Osteoblast (primary cell): ENCODE results near the gene FBXW9. TPM values are rescaled to one million over a fixed set of nuclear protein-coding genes. Genes with fewer than 3 reads are reported as not detected.
"Not testable (repeated sequence)": the region's sequence is repeated elsewhere in the genome, so short reads cannot be mapped to it uniquely, and the experiment has no call there.

Experiments
- DNase-seq: peaks from one replicate; pipeline ENCODE4 v3.0.0; 2011; ENCODE audit warnings: low spot score, mixed read lengths; ENCODE audit not compliant: insufficient read length; ENCODE audit errors: missing footprints
- H2AFZ ChIP-seq: 2 replicates; pipeline ENCODE4 v1.6.0; 2011; ENCODE audit warnings: mild to moderate bottlenecking, low read length
- H3K27ac ChIP-seq: 2 replicates; pipeline ENCODE4 v1.5.1; 2011; ENCODE audit warnings: mild to moderate bottlenecking, low read depth, low read length, moderate library complexity
- H3K27me3 ChIP-seq: 2 replicates; pipeline ENCODE4 v1.6.0; 2012; ENCODE audit warnings: mild to moderate bottlenecking, control low read depth, inconsistent platforms, low read length, moderate library complexity; ENCODE audit not compliant: insufficient read depth
- H3K36me3 ChIP-seq: 2 replicates; pipeline ENCODE4 v1.5.1; 2011; ENCODE audit warnings: mild to moderate bottlenecking, low read length, control low read depth, moderate library complexity; ENCODE audit not compliant: insufficient read depth
- H3K4me1 ChIP-seq: 2 replicates; pipeline ENCODE4 v1.5.1; 2011; ENCODE audit warnings: mild to moderate bottlenecking, low read length, control low read depth, moderate library complexity; ENCODE audit not compliant: insufficient read depth
- H3K4me2 ChIP-seq: 2 replicates; pipeline ENCODE4 v1.6.0; 2011; ENCODE audit warnings: mild to moderate bottlenecking, low read length; ENCODE audit not compliant: insufficient read depth
- H3K4me3 ChIP-seq: fragments of 200-600 bp; sonication (generic); 3 replicates; pipeline ENCODE4 v1.5.1; 2012; ENCODE audit warnings: mild to moderate bottlenecking, low read length, inconsistent platforms; ENCODE audit not compliant: insufficient read depth
- H3K79me2 ChIP-seq: 2 replicates; pipeline ENCODE4 v1.6.0; 2012; ENCODE audit warnings: mild to moderate bottlenecking, low read length, control low read depth, inconsistent platforms; ENCODE audit not compliant: insufficient read depth
- H3K9me3 ChIP-seq: 2 replicates; pipeline ENCODE4 v1.5.1; 2011; ENCODE audit warnings: low read depth, low read length, control low read depth
- H4K20me1 ChIP-seq: 2 replicates; pipeline ENCODE4 v1.6.0; 2012; ENCODE audit warnings: mild to moderate bottlenecking, low read length, control low read depth; ENCODE audit not compliant: insufficient read depth
- CTCF ChIP-seq: IDR thresholded peaks from 2 replicates; pipeline ENCODE4 v1.5.1; 2011; ENCODE audit warnings: mild to moderate bottlenecking, low read depth, low read length, moderate library complexity; ENCODE audit errors: extremely low read depth
- total RNA-seq: library from RNA; depleted of rRNA; stranded (reverse); fragments of >200 nt; gene quantifications from 2 replicates; pipeline ENCODE4 v1.2.3, GENCODE V29; 2012

Gene FBXW9
- total RNA-seq, 1 donor = 18.5 TPM

- Histone ChIP-seq H3K79me2 (peaks cover 45% of the 10 kb centered on the region), H3K36me3 (peaks cover 42% of the 10 kb centered on the region), H3K4me3 (no peak overlapping the region), H4K20me1 (peaks cover 27% of the 10 kb centered on the region), H3K4me1 (peaks cover 22% of the 10 kb centered on the region), H2AFZ (no peak overlapping the region), H3K27ac (no peak overlapping the region), H3K9me3 (no peaks in the 10 kb centered on the region), H3K27me3 (no peaks in the 10 kb centered on the region), H3K4me2 (no peak overlapping the region)
- TF ChIP-seq CTCF = no peak
- DNase-seq = peak; percentile 17
These were observed 31.5 kb upstream of the FBXW9 start for GRCh38 chr19:12727745-12728433.

GRCh38 chr19:12726988-12727316, 30.5 kb upstream of the FBXW9 start:
- peaks cover 17% of the 10 kb centered on the region for H3K4me1 ChIP-seq
- H3K27me3 ChIP-seq = no peaks in the 10 kb centered on the region
- no peaks in the 10 kb centered on the region for H3K9me3 ChIP-seq
- no peak for DNase-seq
- H3K36me3 ChIP-seq = peaks cover 42% of the 10 kb centered on the region
- TF ChIP-seq CTCF = no peak
- no peak overlapping the region for H3K4me2 ChIP-seq
- no peak overlapping the region for H3K27ac ChIP-seq
- no peak overlapping the region for H3K4me3 ChIP-seq
- H3K79me2 ChIP-seq = peaks cover 37% of the 10 kb centered on the region
- H2AFZ ChIP-seq = no peak overlapping the region
- H4K20me1 ChIP-seq = peaks cover 19% of the 10 kb centered on the region

DNA sequence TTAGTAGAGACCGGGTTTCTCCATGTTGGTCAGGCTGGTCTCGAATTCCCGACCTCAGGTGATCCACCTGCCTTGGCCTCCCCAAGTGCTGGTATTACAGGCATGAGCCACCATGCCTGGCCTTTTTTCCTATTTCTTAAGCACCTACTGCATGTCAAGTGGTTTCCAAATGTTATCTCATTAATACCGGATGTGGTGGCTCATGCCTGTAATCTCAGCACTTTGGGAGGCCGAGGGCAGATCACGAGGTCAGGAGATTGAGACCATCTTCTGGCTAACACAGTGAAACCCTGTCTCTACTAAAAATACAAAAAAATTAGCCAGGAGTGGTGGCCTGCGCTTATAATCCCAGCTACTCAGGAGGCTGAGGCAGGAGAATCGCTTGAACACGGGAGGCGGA, 29.2 kb upstream of the FBXW9 start:
- not testable (repeated sequence) for DNase-seq, H3K27ac ChIP-seq, H3K4me2 ChIP-seq, H3K27me3 ChIP-seq, H4K20me1 ChIP-seq, H3K4me3 ChIP-seq, H2AFZ ChIP-seq, H3K9me3 ChIP-seq
- Histone ChIP-seq H3K79me2 (peaks cover 37% of the 10 kb centered on the region), H3K36me3 (peaks cover 30% of the 10 kb centered on the region), H3K4me1 (peaks cover 15% of the 10 kb centered on the region)

DNA sequence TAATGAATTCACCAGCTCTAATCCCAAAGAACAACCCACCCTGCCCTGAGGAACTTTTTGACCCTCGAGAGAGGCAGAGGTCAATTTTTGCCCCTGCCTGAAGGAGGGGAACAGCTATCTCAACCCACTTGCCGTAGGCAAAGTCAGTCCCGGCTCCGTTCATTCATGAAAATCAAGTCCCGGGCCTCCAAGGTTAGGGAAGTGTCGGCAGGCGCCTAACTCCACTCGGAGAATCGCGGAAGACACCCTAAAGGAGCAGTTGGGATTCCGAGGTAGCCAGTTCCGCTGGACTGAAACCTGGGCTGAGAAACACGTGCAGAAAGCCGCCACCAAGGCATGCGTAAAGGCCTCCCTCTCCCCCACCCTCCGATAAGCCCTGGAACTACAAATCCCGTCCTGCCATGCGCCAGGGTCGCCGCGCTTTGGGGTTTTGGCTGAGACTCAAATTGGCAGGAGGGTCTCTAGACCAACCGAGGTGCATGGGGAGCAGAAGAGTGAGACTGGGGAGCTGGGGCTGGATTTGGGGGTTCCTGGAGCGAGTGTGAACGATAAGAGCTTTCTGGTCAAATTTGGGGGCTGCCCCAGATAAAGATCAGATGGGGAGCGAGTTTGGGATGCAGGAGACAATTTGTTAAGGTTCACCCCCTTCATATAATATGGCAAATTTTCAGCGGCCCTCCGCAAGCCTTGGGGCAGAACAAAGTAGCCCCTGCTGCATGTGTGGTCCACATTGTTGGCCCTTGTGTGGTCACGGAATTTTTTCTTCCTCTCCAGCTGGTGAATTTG, 27.4 kb upstream of the FBXW9 start, which contains the start of gene TNPO2:
Gene TNPO2, minus strand, starts transcription at position 292 of the 786 bp plus-strand sequence. CDS start 2,955 bp downstream, outside the sequence.
- peak within 1 kb of the TSS; percentile 88 for H3K4me2 ChIP-seq
- peak; percentile 91 for DNase-seq
- no peak for TF ChIP-seq CTCF
- H2AFZ ChIP-seq = peak within 1 kb of the TSS; percentile 85
- no peaks in the 10 kb centered on the region for H3K9me3 ChIP-seq
- peak within 1 kb of the TSS; percentile 92 for H3K4me3 ChIP-seq
- peaks cover 43% of the 10 kb centered on the region for H3K79me2 ChIP-seq
- H3K27ac ChIP-seq = peak within 1 kb of the TSS; percentile 57
- H3K27me3 ChIP-seq = no peaks in the 10 kb centered on the region
- H4K20me1 ChIP-seq = peaks cover 12% of the 10 kb centered on the region
- peaks cover 19% of the 10 kb centered on the region for H3K36me3 ChIP-seq
- peaks cover 19% of the 10 kb centered on the region for H3K4me1 ChIP-seq
